Measurements from ENCODE around the gene ZEB2. TPM values are rescaled to one million over a fixed set of nuclear protein-coding genes. Genes with fewer than 3 reads are reported as not detected.

Gene ZEB2
- polyA plus RNA-seq, 2 donors = 3.7 to 5.9 TPM

DNA sequence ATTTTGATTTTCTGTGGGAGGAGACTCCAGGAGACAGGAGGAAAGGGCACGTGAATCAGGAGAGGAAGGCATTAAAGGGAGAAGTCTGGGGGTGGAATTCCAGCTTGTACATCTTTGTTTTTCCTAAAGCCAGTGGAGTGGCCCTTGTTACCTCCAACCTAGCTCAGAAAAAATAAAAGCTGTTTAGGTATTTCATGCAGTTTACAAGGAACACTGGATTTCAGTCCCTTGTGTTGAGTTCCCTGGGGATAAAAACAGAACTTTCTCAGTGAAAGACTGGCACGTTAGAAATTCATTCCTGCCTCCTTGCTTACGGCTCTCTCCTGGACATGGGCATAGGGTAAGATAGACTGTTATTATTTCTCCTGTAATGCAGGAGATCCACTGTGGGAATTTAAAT lies 170.2 kb downstream of the ZEB2 start:
- Histone ChIP-seq H3K27me3 (ENCODE audit: control insufficient read depth in 1 of 2, insufficient read depth in 2 of 2, low read length in 2 of 2) (no peaks in the 10 kb centered on the region), H3K9me3 (ENCODE audit: control insufficient read depth in 2 of 2, insufficient read depth in 1 of 2, low read depth in 1 of 2, low read length in 1 of 2) (no peaks in the 10 kb centered on the region), H3K4me3 (ENCODE audit: low read depth in 1 of 2, low read length in 2 of 2) (no peak overlapping the region), H3K36me3 (ENCODE audit: control insufficient read depth in 2 of 2, insufficient read depth in 2 of 2, low read length in 1 of 2) (no peaks in the 10 kb centered on the region), H3K4me1 (ENCODE audit: control insufficient read depth in 2 of 2, insufficient read depth in 2 of 2, low read length in 1 of 2) (no peaks in the 10 kb centered on the region), H3K27ac (ENCODE audit: low read depth in 2 of 2, low read length in 1 of 2) (no peak overlapping the region)
- WGBS, 2 donors = 72 to 74% methylated on average over 3 of the region's 3 CpGs

- 80 to 86% methylated on average over 2 of the region's 2 CpGs for WGBS, 2 donors
- Histone ChIP-seq H3K4me3 (ENCODE audit: low read depth in 1 of 2, low read length in 2 of 2) (no peak overlapping the region), H3K4me1 (ENCODE audit: control insufficient read depth in 2 of 2, insufficient read depth in 2 of 2, low read length in 1 of 2) (no peaks in the 10 kb centered on the region), H3K27ac (ENCODE audit: low read depth in 2 of 2, low read length in 1 of 2) (no peak overlapping the region), H3K27me3 (ENCODE audit: control insufficient read depth in 1 of 2, insufficient read depth in 2 of 2, low read length in 2 of 2) (no peaks in the 10 kb centered on the region), H3K36me3 (ENCODE audit: control insufficient read depth in 2 of 2, insufficient read depth in 2 of 2, low read length in 1 of 2) (no peaks in the 10 kb centered on the region), H3K9me3 (ENCODE audit: control insufficient read depth in 2 of 2, insufficient read depth in 1 of 2, low read depth in 1 of 2, low read length in 1 of 2) (no peaks in the 10 kb centered on the region)
Observed at GRCh38 chr2:144348846-144349245, 171.1 kb downstream of the ZEB2 start.

DNA sequence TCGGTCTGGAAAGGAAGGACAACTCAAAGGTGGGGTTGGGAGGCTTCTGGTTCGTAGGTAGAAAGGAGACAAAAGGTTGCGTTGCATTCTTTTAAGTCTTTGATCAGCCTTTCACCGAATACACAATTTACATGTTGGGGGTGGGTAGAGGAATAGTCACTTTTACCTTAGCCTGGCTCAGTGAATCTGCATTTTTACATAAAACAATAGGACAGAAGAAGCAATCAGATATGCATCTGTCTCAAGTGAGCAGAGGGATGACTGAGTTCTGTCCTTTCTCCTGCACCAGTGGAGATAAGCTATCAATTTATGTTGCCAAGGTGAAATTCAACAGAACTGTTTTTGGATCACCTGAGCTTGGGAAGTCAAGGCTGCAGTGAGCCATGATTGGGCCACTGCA lies 173.7 kb downstream of the ZEB2 start:
- Histone ChIP-seq H3K27ac (ENCODE audit: low read depth in 2 of 2, low read length in 1 of 2) (no peak overlapping the region), H3K4me1 (ENCODE audit: control insufficient read depth in 2 of 2, insufficient read depth in 2 of 2, low read length in 1 of 2) (no peaks in the 10 kb centered on the region), H3K9me3 (ENCODE audit: control insufficient read depth in 2 of 2, insufficient read depth in 1 of 2, low read depth in 1 of 2, low read length in 1 of 2) (no peaks in the 10 kb centered on the region), H3K4me3 (ENCODE audit: low read depth in 1 of 2, low read length in 2 of 2) (no peak overlapping the region), H3K36me3 (ENCODE audit: control insufficient read depth in 2 of 2, insufficient read depth in 2 of 2, low read length in 1 of 2) (no peaks in the 10 kb centered on the region), H3K27me3 (ENCODE audit: control insufficient read depth in 1 of 2, insufficient read depth in 2 of 2, low read length in 2 of 2) (no peaks in the 10 kb centered on the region)
- 81 to 94% methylated on average over 4 of the region's 4 CpGs for WGBS, 2 donors

GRCh38 chr2:144343145-144343544 lies 176.8 kb downstream of the ZEB2 start:
- H3K9me3 ChIP-seq (ENCODE audit: control insufficient read depth in 2 of 2, insufficient read depth in 1 of 2, low read depth in 1 of 2, low read length in 1 of 2) = no peaks in the 10 kb centered on the region
- H3K27ac ChIP-seq (ENCODE audit: low read depth in 2 of 2, low read length in 1 of 2) = no peak overlapping the region
- H3K4me3 ChIP-seq (ENCODE audit: low read depth in 1 of 2, low read length in 2 of 2) = no peak overlapping the region

GRCh38 chr2:144341538-144341937 lies 178.4 kb downstream of the ZEB2 start:
- WGBS, 2 donors = 56 to 85% methylated on average over 1 of the region's 1 CpG
- Histone ChIP-seq H3K27me3 (ENCODE audit: control insufficient read depth in 1 of 2, insufficient read depth in 2 of 2, low read length in 2 of 2) (no peaks in the 10 kb centered on the region), H3K4me3 (ENCODE audit: low read depth in 1 of 2, low read length in 2 of 2) (no peak overlapping the region), H3K27ac (ENCODE audit: low read depth in 2 of 2, low read length in 1 of 2) (no peak overlapping the region), H3K36me3 (ENCODE audit: control insufficient read depth in 2 of 2, insufficient read depth in 2 of 2, low read length in 1 of 2) (no peaks in the 10 kb centered on the region), H3K9me3 (ENCODE audit: control insufficient read depth in 2 of 2, insufficient read depth in 1 of 2, low read depth in 1 of 2, low read length in 1 of 2) (no peaks in the 10 kb centered on the region), H3K4me1 (ENCODE audit: control insufficient read depth in 2 of 2, insufficient read depth in 2 of 2, low read length in 1 of 2) (no peaks in the 10 kb centered on the region)

More at GRCh38 chr2:144343145-144343544, 176.8 kb downstream of the ZEB2 start:
- 69 to 70% methylated on average over 1 of the region's 1 CpG for WGBS, 2 donors
- Histone ChIP-seq H3K27me3 (ENCODE audit: control insufficient read depth in 1 of 2, insufficient read depth in 2 of 2, low read length in 2 of 2) (no peaks in the 10 kb centered on the region), H3K4me1 (ENCODE audit: control insufficient read depth in 2 of 2, insufficient read depth in 2 of 2, low read length in 1 of 2) (no peaks in the 10 kb centered on the region), H3K36me3 (ENCODE audit: control insufficient read depth in 2 of 2, insufficient read depth in 2 of 2, low read length in 1 of 2) (no peaks in the 10 kb centered on the region)

GRCh38 chr2:144339048-144339447 lies 180.9 kb downstream of the ZEB2 start:
- Histone ChIP-seq H3K27ac (ENCODE audit: low read depth in 2 of 2, low read length in 1 of 2) (no peak overlapping the region), H3K4me3 (ENCODE audit: low read depth in 1 of 2, low read length in 2 of 2) (no peak overlapping the region), H3K27me3 (ENCODE audit: control insufficient read depth in 1 of 2, insufficient read depth in 2 of 2, low read length in 2 of 2) (no peaks in the 10 kb centered on the region), H3K36me3 (ENCODE audit: control insufficient read depth in 2 of 2, insufficient read depth in 2 of 2, low read length in 1 of 2) (no peaks in the 10 kb centered on the region), H3K9me3 (ENCODE audit: control insufficient read depth in 2 of 2, insufficient read depth in 1 of 2, low read depth in 1 of 2, low read length in 1 of 2) (no peaks in the 10 kb centered on the region), H3K4me1 (ENCODE audit: control insufficient read depth in 2 of 2, insufficient read depth in 2 of 2, low read length in 1 of 2) (no peaks in the 10 kb centered on the region)
- 54 to 73% methylated on average over 2 of the region's 2 CpGs for WGBS, 2 donors

GRCh38 chr2:144334551-144334950 lies 185.4 kb downstream of the ZEB2 start:
- Histone ChIP-seq H3K9me3 (ENCODE audit: control insufficient read depth in 2 of 2, insufficient read depth in 1 of 2, low read depth in 1 of 2, low read length in 1 of 2) (no peaks in the 10 kb centered on the region), H3K27me3 (ENCODE audit: control insufficient read depth in 1 of 2, insufficient read depth in 2 of 2, low read length in 2 of 2) (no peaks in the 10 kb centered on the region), H3K4me1 (ENCODE audit: control insufficient read depth in 2 of 2, insufficient read depth in 2 of 2, low read length in 1 of 2) (no peaks in the 10 kb centered on the region), H3K27ac (ENCODE audit: low read depth in 2 of 2, low read length in 1 of 2) (no peak overlapping the region), H3K4me3 (ENCODE audit: low read depth in 1 of 2, low read length in 2 of 2) (no peak overlapping the region), H3K36me3 (ENCODE audit: control insufficient read depth in 2 of 2, insufficient read depth in 2 of 2, low read length in 1 of 2) (no peaks in the 10 kb centered on the region)
- WGBS, 2 donors = 83 to 87% methylated on average over 4 of the region's 4 CpGs
